DMS53 treated with DMSO at 0.1 percent for 48 hours (cell line): ENCODE measurements around the gene ATG3.
"Not testable (repeated sequence)": the region's sequence is repeated elsewhere in the genome, so short reads cannot be mapped to it uniquely, and the experiment has no call there.

Source experiments
- DNase-seq: peaks from one replicate; lab custom pipeline; 2025; ENCODE audit not compliant: unreplicated experiment; lab: John Stamatoyannopoulos, UW

The ATG3 gene

DNA sequence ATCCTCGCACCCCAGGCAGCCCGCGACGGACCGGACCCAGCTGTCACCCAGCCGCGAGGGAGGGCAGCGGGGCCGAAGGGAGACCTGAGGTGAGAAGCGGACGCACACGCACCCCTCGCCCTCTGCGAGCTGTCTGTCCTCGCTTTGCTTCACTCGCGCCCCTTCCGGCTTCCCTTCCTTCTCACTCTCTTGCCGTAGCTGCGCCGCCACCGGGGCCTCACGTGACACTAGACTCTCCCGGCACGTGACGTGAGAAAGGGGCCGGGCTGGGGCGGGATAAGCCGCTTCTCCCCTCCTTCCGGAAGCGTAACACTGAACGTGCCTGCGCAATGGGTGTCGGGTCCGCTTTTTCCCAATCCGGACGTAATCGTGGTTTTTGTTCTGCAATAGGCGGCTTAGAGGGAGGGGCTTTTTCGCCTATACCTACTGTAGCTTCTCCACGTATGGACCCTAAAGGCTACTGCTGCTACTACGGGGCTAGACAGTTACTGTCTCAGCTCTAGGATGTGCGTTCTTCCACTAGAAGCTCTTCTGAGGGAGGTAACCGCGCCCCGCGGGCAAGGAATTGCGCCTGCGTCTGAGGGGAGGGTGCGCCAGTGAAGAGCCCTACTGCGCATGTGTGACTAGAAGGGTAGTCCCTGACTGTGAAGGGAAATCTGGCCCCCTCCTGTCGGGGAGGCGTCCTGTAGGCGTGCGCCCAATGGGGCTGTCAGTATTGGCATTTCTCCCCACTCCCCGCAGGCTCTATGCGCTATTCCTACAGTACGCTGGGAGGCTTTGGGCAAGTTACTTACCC lies at the start of gene ATG3, which contains the start of gene SLC35A5:
Gene ATG3, minus strand, starts transcription at position 229 of the 796 bp plus-strand sequence. CDS start 434 bp downstream, outside the sequence.
Gene SLC35A5, plus strand, starts transcription at position 312 of the 796 bp plus-strand sequence. CDS start 1,359 bp downstream, outside the sequence.
- peak; percentile 96 for DNase-seq

DNA sequence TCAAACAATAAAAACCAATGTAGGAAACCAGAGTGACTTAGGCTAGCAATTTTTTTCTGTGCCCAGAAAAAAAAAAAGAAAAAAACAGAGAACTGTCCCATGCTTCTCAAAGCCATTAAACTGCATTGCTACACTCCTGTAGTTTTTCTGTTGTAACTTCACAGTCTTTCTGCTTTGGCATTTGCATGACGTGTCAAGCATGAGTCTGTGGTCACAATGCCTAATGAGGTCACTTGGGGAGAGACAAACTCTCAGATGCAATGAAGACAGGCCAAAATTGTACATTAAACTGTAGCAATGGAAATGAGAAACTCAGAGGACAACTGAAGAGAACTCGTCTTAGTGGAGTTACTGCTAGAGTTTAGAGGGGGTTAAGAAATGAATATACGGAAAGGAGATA lies 48.4 kb upstream of the ATG3 start:
- no peak for DNase-seq

DNA sequence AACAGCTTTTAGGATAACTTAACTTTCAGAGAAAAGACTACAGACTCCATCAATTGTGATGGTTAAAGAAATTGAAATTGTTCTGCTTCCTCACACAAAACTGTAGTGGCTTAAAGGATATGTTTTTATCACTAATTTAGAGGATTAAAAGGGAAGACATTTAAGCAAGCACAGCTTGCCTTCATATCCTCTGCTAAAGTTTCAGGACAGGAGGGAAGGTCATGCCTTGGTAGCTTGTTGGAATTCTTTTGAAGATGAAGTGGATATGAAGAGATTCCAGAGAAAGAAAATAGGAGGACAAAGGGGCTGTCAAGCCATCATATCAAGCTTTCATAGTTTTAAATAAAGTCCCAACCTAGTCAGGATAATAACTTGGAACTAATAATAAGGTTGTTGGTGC lies 46.1 kb upstream of the ATG3 start:
- DNase-seq, result no peak

DNA sequence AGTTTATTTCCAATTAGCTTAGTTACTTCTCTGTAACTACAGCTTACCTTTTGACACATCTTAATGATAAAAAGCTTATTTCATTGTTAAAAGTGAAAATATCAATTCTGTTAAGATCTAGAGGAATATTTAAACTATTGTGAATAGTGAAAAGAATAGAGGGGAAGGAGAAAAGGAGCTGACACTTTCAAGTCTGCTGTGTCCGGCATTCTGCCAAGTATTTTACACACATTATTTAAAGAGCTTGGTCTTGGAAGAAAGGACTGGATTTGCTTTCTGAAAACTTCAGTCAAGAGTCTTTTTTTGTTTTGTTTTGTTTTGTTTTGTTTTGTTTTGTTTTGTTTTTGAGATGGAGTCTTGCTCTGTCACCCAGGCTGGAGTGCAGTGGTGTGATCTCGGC lies 44.3 kb upstream of the ATG3 start:
- no peak for DNase-seq

- DNase-seq, result no peak
Measured at GRCh38 chr3:112605285-112605684, 43.5 kb upstream of the ATG3 start.

DNA sequence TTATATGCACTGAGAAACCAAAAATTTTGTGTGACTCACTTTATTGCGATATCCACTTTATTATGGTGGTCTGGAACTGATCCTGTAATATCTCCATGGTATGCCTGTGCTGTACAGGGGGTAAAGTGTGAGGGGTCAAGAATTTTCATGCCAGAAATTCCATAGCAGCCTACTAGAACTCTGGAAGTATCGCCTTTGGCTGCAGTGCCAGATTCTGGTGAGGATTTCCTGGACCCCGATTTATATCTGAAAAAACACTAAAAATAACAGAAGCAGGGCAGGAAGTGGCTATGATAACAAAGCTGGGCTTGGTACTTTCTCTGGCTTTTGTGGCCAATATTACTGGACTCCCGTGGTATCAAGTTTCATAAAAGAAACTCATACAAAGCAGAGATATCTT lies 42.8 kb upstream of the ATG3 start:
- DNase-seq, result no peak

DNA sequence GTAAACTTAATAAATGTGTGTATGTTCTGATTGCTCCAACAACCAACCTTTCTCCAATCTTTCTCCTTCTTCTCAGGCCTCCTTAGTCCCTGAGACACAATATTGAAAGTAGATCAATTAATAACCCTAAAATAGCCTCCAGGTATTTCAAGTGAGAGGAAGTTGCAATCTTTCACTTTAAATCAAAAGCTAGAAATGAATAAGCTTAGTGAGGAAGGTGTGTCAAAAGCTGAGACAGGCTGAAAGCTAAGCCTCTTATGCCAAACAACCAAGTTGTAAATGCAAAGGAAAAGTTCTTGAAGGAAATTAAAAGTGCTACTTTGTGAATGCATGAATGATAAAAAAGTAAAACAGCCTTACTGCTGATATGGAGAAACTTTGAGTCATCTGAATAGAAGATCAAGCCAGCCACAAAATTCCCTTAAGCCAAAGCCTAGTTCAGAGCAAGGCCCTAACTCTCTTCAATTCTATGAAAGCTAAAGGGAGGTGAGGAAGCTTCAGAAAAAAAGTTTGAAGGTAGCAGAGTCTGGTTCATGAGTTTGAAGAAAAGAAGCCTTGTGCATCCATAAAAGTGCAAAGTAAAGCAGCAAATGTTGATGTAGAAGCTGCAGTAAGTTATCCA lies 40.6 kb upstream of the ATG3 start:
- no peak for DNase-seq

GRCh38 chr3:112598731-112599130 lies 37.0 kb upstream of the ATG3 start:
- DNase-seq, result no peak

DNA sequence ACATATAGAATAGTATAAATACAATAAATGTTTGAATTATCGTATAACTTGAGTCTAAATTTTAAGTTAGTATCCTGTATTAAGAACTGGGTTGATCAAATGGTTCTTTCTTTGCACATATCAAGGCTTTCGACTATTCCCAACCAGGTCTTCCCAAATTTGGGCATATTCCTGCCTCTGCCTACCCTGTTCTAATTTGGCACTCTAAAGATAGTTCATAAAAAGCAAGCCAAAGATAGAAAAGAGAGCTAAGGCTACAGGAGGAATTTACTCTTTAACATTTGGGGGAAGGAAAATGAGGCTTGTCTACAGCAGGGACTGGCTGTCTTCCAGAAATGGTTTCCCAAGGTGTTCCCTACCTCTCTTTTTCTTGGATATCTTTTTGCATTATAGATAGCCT lies 36.2 kb upstream of the ATG3 start:
- DNase-seq, result no peak

- no peak for DNase-seq
Measured at GRCh38 chr3:112594856-112595255, 33.1 kb upstream of the ATG3 start.

DNA sequence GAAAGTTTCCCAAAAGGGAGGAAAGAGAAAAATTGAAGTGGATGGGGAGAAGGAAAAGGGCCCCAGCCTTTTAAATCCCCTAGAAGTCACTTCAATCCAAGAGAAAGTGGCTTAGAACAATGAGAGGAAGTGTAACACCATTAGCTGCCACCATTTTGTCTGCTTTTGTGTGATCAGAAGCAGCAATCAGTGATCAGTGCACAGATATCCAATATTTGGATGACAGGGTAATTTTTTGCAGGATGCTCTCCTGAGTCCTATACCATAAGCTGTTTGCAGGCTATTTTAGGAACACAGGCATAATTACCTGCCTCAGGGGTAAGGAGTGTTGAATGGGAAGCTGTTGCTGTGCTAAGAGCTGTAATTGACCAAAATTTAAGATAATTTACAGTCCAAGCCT lies 31.5 kb upstream of the ATG3 start:
- no peak for DNase-seq

DNA sequence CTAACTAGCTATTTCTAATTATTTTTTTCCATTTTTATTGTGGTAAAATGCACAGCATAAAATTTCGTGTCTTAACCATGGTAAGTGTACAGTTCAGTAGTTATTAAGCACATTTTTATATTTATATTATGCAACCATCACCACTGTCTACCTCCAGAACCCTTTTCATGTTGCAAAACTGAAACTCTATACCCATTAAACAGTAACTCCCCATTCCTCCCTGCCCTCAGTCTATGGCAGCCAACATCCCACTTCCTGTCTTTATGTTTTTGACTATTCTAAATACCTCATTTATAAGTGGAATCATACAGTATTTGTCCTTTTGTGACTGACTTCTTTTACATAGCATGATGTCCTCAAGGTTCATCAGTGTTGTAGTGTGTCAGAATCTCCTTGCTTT lies 25.6 kb upstream of the ATG3 start:
- no peak for DNase-seq

DNA sequence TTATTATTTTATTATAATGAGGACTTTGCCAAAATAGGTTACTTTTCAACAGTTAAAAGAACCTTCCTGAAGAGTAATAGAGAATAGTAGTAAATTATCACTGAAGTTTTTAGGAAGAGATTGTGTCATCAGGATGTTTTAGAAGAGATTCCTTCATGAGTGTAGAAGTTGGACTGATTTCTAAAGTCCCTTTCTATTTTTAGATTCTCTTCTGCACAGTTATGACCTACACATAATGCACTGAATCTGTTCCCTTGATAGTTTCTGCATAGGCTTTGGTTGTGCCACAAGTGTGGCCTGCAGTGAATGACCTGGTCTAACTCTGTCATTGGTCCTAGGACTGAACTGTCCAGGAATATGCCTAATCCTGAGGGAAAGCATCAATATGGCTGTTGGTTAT lies 24.0 kb upstream of the ATG3 start:
- no peak for DNase-seq

DNA sequence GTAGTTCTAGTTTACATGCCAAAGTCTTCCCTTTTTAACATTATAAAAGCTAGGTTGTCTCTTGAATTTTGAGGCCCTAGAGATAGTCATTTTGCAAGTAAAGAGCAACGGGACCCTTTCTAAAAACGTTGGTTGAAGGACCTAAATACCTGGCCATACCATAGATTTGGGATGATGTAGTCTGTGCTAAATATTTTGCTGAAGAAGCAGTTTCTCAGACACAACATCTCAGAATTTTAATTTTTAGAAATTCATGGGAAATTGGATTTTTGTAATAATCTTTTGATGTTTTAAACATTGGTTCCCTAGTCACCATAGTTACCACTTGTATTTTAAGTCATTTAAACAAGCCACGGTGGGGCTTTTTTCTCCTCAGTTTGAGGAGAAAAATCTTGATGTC lies 21.3 kb upstream of the ATG3 start:
- no peak for DNase-seq

- DNase-seq, result peak; percentile 50
Measured at GRCh38 chr3:112582244-112582874, 20.6 kb upstream of the ATG3 start.

DNA sequence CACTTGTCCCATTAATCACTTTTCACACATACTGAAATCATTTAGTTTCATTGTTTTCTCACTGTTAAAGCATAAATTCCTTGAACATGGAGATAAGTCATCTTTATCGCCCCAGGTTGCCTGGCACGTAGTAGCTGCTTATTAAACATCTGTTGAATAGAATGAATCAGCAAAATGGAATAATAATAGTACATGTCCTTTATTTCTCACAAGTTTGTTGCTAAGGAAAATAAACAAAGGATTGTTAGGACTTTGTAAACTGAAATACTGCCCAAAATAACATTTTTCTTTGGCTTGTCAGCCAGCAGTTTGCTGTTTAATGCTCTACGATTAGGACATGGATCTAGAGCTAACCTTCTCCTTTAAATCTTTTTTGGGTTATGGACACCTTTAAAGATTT lies 17.9 kb upstream of the ATG3 start:
- DNase-seq, result no peak

- no peak for DNase-seq
Measured at GRCh38 chr3:112579232-112579631, 17.5 kb upstream of the ATG3 start.

GRCh38 chr3:112572701-112573100 lies 10.9 kb upstream of the ATG3 start:
- DNase-seq, result no peak

DNA sequence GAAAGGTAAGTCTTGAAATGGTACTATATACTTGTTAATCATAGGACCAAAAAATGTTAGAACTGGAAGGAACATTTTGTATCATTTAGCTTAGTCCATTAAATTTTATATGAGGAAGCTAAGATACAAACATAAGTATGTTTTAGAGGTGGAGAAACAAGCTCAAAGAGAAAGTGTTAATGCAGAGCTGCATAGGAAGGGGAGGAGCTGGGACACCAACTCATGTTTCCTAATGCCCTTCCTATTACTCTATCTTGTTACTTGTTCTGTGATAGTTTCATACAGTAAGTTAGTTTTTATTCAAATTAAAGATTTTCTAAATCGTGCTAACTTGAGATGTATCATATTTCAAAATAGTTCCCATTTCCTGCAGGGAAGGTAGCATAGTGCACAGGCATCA lies 7.5 kb upstream of the ATG3 start:
- no peak for DNase-seq

GRCh38 chr3:112568642-112569041 lies 6.9 kb upstream of the ATG3 start:
- DNase-seq, result no peak

DNA sequence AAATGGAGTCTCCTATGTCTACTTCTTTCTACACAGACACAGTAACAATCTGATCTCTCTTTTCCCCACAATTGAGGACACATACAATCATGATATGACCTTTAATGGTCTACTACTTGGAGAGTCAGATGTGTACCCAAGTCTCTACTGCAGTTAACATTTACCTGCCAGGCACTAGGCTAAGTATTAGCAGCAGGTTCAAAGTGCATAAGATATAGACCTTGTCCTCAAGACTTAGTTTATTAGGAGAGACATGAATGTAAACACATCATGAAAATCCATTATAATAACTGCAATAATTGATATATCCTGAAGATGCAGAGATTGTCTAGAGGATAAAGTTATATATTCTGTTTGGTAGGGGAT lies 3.2 kb upstream of the ATG3 start:
- DNase-seq, result no peak

DNA sequence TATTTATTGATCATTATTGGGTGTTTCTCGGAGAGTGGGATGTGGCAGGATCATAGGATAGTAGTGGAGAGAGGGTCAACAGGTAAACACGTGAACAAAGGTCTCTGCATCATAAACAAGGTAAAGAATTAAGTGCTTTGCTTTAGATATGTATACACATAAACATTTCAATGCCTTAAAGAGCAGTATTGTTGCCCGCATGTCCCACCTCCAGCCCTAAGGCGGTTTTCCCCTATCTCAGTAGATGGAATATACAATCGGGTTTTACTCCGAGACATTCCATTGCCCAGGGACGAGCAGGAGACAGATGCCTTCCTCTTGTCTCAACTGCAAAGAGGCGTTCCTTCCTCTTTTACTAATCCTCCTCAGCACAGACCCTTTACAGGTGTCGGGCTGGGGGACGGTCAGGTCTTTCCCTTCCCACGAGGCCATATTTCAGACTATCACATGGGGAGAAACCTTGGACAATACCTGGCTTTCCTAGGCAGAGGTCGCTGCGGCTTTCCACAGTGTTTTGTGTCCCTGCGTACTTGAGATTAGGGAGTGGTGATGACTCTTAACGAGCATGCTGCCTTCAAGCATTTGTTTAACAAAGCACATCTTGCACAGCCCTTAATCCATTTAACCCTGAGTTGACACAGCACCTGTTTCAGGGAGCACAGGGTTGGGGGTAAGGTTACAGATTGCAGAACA lies 2.6 kb upstream of the ATG3 start:
- DNase-seq, result not testable (repeated sequence)
